ENCODE measurements around the gene SPTBN2. TPM values are rescaled to one million over a fixed set of nuclear protein-coding genes. Genes with fewer than 3 reads are reported as not detected.

The SPTBN2 gene
- total RNA-seq = 17.9 and 20.0 TPM in 2 replicates

DNA sequence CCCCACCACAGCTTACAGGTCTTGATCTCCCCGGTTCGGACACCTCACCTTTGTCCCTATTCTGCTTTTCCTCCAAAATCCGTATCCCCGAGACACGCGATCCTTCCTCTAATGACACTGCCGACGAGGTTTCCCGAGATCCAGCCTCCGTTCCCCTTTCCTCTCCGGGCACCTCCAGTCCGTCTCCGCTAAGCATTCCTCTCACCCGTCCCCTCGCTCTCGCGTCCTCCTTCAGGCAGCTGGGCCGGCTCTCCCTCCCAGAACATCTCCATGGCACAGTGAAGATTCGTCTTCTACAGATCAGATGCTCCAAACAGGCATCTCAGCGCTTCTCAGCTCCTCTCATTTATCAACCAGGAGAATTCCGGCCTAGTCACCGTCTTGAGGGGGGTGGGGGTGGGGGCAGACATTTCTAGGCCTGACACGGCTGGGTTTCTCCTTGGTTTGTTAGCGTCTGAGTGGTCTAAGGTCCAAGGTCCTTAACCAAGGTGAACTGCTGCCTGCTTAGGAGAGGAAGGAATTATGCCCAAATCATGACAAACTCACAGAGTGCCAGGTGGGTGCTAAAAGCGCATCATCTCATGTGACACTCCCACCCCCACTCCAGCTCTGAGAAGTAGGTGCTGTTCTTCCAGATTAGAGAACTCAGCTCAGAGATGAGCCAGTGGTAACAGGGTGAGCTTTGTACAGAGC is at the start of gene SPTBN2:
SPTBN2 (minus strand) TSS at position 524 of the 693 bp plus-strand sequence. CDS start 7,976 bp downstream, outside the sequence.
- no peak for DNase-seq (ENCODE audit: low read depth in 2 of 2)

DNA sequence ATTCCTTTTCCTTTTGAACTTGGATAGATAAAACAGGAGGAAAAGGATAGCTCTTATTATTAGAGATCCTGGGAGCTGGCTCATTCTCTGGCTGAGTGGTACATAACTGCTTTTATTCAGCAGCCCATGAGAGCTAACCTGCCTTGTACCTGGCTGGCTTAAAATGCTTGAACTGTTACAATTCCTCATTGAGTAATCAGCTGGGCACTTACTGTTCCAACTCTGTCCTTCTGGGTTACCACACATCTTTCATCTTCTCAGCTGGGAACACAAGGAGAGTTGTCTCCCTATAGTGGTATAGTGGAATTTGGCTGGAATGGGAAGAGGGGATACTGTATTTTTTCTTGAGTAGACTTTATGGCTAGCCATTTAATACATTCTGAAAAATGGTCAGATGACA is 39.8 kb upstream of the SPTBN2 start:
- DNase-seq (ENCODE audit: low read depth in 2 of 2) = no peak

DNA sequence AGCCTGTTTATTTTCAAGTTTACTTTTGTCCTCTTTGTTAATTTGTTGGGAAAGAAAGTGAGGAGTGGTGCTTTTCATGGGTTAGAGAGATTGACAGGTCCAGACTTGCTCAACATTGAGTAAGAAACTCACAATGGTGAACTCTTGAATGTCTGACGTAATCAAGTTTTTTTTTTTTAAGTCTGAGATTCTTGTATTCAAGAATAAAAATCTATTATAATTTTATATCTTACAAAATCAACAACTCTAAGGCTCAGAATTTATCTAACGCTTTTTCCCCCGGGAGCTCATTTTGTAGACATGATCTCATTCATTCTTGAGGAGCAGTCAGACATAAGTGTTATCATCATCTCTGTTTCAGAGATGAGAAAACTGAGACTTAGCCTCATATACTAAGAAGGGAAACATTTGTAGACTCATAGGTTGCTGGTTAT is 39.1 kb upstream of the SPTBN2 start:
- no peak for DNase-seq (ENCODE audit: low read depth in 2 of 2)

DNA sequence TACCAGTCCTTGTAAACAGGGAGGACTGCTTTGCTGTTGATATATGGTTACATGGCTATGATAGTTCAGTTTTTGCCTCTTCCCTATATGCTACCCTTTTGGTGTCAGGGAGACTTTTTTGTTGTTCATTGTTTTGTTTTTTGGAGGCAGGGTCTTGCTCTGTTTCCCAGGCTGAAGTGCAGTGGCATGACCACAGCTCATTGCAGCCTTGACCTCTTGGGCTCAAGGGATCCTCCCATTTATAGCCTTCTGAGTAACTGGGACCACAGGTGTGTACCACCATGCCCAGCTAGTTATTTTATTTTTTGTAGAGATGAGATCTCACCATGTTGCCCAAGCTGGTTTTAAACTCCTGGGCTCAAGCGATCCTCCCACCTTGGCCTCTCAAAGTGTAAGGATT is 38.6 kb upstream of the SPTBN2 start:
- DNase-seq (ENCODE audit: low read depth in 2 of 2) = no peak

DNA sequence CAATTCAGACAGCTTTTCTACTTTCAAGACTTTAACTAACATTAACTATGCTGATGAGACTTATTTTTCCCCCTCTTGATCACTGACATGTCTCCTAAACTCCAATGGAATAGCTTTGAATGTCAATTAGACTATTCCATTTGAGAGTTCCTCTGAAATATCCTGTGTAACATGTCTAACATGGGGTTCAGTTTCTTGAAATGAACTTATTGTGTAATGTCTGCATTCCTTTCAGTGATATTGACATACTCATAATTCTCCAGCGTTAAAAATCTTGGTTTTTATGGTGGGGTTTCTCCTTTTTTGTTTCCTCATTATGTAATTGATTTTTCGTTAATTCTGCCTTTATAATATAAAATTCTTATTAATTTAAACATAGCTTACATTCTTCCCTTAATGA is 37.7 kb upstream of the SPTBN2 start:
- DNase-seq (ENCODE audit: low read depth in 2 of 2) = no peak

DNA sequence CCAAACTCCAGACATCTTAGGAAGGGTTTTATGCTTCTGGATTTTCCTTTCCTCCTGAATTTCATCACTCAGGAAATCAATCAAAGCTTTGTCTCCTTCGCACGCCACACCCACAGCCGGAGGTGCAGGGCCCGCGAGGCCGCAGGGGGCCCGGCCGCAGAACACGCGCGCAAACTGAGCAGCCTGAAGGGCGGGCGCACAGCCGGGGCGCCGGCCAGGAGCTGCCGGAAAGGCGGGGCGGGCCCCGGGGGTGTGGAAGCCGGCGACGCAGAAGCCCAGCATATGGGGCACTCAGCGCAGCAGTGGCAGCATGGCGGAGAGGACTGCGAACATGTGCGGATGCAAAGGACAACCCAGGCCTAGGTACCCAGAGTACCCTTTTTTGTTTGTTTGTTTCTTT is 33.1 kb upstream of the SPTBN2 start:
- no peak for DNase-seq (ENCODE audit: low read depth in 2 of 2)

DNA sequence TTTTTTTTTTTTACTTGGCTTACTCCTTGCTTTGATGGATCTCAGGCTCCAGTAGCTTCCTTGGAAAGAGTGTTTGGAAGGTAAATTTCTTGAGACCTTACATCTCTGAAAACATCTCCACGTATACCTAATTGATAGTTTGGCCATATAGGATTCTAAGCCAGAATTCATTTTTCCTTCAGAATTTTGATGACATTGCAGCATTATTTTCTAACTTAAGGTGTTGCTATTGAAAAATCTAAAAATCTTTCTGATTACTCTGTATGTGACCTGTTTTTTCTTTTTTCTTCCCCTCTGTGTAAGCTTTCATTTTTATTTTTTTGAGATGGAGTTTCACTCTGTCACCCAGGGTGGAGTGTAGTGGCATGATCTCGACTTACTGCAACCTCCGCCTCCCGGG is 23.1 kb upstream of the SPTBN2 start:
- DNase-seq (ENCODE audit: low read depth in 2 of 2) = no peak

DNA sequence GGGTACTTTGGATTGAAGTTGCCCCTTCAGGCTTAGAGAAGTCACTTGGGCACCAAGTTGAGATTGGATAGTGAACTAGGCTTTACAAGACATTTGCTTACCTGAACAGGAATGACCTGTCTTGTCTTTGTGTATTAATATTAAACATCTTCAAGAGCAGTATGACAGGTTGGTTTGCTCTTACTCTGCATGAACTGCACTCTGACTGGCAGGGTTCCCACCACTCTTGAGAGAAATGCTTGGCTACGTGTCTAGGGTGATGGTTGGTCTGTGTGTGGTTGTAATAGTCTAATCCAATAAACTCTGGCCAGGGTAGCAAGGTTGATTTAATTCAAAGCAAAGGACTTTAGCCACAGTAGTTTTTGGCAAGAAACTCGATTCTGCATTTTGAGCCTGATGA is 20.1 kb upstream of the SPTBN2 start:
- no peak for DNase-seq (ENCODE audit: low read depth in 2 of 2)

DNA sequence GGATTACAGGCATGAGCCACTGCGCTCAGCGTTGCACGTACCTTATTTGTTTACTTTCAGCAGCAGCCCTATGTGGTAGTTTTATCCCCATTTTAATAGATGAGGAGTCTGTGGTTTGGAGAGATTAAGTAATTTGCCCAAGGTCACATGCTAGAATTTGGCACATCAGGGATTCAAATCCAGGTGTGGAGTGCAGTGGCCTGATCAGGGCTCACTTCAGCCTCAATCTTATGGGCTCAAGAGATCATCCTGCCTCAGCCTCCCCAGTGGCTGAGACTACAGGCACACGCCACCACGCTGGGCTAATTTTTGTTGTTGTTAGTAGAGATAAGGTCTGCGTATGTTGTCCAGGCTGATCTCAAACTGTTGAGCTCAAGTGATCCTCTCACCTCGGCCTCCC is 18.5 kb upstream of the SPTBN2 start:
- no peak for DNase-seq (ENCODE audit: low read depth in 2 of 2)

DNA sequence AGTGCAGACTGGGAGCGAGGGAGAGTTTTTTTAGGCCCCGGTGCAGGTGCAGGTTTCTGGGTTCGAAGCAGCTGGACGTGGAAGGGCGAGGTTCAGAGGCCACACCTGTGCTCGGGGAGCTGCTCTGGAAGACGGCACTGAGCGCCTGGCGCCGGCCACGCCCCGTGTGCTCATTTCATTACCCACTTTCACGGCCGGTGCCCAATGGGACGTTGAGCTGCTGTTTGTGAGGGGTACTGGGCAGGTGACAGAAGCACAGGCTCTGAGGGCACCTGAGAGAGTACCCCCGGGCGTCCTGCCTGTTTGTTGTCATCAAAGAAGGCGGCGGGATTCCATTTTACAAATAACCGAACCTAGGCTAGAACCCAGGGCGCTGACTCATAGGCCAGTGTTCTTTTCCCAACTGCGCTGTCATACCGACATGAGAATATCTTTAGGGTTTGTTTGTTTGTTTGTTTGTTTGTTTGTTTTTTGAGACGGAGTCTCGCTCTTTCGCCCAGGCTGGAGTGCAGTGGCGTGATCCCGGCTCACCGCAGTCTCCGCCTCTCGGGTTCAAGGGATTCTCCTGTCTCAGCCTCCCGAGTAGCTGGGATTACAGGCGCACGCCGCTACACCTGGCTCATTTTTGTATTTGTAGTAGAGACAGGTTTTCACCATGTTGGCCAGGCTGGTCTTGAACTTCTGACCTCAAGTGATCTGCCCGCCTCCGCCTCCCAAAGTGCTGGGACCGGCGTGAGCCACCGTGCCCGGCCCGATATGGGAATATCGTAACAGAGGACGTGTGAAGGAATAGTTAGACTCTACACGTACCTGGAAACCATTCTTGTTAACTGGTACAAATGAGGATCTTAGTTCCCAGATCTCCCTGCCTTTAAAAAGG is 16.6 kb upstream of the SPTBN2 start:
- peak in 1 of 2 donors; percentile 20 for DNase-seq (ENCODE audit: low read depth in 2 of 2)

DNA sequence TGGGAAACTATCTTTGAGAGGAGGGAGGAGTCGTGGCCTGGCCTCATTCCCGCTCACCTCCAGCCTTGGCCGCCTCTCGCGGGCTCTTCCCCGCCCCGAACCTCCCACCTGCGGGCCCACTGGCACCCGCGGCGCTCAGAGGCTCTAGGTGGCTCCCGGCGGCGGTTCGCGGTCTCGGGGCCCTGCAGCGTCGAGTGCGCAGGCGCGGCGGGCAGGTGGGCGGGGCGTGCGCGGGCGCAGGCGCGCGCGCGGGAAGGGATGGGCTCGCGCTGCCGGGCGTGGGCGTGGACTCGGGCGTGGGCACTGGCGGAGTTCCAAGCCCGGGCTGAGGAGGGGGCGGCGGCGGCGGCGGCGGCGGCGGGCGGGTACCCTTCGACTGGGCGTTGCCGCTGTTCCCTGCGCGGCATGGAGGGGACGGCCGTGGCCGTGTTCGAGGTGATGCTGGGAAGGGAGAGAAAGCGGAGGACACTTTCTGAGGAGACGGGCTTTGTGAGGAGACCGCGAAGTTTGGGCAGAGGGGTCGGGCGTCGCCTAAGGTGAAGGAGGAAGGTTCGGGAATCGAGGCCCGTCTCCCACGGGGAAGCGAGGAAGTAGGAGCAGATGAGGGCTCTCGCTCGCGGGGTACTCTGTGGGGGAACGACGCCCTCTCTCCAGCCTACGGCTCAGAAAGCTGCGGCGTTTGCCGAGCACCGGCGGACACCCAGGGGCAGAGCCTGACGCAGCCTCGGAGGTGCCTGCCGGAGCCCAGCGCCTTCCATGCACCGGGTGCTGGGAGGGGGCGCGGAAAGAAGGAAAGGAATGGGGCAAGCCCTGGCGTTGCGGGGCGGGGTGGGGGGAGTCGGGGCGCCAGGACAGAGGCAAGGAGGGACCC is 15.7 kb upstream of the SPTBN2 start:
- DNase-seq (ENCODE audit: low read depth in 2 of 2) = peak; percentile 76 to 84

DNA sequence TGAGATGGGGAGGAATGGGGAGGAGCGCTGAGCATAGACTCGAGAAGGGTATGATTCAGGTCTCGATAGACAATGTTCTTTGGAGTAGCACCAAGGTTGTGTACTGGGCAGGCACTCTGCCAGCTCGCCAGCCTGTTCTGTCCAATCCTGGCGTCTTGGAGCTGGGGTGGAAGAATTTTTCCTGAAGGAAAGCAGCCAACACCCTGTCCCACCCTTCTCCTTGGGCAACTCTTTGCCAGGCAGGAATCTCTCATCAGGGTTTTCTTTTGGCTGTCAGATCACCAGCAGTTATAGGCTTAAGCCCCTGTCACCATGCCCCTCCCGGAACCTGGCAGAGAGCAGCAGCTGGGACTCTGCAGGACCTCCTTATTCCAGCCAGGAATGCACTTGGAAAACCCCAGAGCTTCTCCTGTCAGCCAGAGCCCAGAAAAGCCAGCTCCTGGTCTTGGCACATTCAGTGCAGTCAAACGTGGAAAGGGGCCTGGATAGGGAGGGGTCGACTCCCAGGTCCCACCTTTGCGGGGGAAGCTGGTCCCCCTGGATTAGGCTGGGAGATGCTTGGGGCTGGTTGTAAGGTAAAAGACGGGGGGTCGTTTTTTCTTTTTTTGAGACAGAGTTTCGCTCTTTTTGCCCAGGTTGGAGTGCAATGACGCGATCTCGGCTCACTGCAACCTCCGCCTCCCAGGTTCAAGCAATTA is 14.4 kb upstream of the SPTBN2 start:
- no peak for DNase-seq (ENCODE audit: low read depth in 2 of 2)

DNA sequence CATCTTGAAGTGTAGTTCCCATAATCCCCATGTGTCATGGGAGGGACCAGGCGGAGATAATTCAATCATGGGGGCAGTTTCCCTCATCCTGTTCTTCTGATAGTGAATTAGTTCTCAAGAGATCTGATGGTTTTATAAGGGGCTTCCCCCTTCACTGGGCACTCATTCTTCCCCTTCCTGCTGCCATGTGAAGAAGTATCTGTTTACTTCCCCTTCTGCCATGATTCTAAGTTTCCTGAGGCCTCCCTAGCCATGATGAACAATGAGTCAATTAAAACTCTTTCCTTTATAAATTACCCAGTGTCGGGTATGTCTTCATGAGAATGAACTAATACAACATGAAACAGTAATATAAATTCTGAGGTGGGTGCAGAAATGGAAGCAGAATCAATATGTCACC is 12.1 kb upstream of the SPTBN2 start:
- no peak for DNase-seq (ENCODE audit: low read depth in 2 of 2)

DNA sequence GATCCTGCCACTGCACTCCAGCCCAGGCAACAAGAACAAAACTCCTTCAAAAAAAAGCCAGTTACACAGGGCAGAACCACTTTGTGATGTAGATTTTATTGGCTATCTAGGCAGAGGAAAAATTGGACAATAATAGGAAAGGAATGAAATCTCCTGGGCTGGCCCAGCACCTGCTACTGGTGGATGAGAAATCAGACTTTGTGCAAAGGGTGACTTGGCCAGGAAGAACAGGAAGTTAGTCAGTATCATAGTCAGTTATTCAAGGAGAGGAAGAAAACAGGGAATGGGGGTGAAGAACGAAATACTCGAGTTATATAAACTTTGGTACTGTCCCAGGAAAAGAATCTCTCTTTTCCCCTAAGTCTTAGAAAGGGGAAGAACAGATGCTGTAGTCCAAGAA is 11.0 kb upstream of the SPTBN2 start:
- peak in 1 of 2 donors; percentile 69 for DNase-seq (ENCODE audit: low read depth in 2 of 2)

DNA sequence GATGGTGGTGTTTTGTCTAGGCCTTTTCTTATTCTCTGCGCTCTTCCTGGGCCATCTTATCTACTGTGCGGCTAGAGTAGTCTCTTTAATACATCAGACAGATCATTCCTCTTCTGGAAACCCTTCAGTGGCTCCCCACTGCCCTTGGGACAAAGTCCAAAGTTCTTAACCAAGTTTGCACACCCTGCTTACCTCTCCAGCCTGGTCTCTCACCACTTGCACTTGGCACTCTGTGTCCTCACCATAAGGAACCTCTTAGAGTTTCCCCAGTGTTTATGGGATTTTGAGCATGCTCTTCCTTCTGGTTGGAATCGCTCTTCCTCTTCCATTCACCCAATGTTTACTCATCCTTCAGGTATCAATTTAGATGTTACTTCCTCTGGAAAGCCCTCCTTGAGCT is 5.2 kb upstream of the SPTBN2 start:
- DNase-seq (ENCODE audit: low read depth in 2 of 2) = no peak

DNA sequence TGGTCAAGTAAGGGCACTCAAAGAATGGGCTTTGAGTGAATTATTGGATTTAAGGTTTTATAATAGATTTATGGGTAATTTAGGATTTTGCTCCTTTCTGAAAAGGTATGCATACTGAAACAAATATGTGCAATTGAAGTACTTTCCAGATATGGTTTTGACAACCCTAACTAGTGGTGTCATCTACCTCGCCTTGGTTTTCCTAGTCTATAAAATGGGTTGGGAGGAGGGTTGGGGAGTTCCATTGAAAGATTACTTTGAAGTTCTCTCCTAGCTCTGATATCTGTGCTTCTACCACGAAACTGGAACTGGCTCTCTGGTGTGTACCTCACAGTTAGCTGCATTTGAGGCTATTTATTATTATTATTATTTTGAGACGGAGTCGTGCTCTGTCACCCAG is 431 bp upstream of the SPTBN2 start:
- no peak for DNase-seq (ENCODE audit: low read depth in 2 of 2)

DNA sequence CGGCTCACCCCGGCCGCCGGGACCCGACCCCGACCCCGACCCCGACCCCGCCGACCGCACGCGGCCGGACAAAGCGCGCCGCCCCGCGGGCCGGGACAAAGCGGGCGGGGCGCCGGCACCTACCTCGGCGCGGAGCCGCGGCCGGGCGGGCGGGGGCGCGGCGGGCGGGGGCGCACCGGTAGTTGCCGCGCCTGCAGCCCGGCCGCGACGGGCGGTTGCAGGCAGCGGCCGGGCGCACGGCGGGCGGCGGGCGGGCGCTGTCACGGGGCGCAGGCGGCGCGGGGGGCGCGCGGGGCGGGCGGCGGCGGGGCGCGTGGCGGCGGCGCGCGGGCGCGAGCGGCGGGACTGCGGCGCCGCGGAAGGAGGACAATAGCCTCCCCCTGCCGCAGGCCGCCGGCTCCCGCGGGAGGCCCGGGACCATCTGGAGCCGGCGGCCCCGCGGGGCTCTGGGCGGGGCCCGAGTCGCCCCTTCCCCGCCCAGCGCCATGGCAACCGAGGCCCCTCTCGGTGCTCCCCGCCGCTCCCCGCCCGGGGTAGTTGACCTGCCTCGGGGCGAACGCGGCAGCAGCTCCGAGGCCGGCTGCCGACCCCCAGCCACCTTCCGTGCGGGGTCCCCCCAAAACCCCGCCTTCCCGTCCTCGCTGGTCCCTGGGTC is 851 bp downstream of the SPTBN2 start:
- no peak for DNase-seq (ENCODE audit: low read depth in 2 of 2)

DNA sequence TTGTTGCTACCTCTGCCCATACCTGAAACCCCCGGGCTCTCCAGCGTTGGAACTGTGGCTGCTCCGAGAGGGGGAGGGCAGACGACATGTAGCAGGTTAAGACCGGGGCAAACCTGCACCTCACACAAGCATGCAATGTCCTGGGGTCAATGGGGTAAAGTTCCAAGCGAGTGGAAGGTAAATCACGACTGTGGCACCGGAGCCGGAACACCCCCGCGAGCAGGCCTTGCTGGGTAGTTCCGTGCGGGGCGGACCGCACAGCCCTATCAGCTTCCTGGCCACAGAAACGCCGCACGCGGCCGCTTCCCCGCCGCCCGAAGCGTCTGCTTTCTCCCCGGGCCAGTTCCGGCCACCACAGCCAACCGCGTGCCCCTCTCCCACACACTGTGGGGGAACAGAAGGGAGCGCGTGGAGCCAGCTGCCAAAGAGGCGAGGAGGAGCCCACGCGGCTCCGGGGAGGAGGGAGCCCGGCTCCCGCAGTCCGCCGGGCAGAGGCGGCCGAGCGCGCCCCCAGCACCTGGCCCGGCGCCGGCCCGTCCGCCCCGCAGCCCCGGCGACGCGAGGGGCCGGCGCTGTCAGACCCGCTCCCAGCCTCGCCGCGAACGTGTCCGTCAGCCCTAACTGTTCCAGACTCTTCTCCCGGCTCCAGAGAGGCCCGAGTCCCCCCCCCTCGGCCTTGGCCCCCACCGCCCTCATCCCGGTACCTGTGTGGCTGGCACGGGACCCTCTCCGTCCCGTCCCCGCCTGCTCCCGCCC is 1.6 kb downstream of the SPTBN2 start:
- DNase-seq (ENCODE audit: low read depth in 2 of 2) = peak; percentile 21 to 48

DNA sequence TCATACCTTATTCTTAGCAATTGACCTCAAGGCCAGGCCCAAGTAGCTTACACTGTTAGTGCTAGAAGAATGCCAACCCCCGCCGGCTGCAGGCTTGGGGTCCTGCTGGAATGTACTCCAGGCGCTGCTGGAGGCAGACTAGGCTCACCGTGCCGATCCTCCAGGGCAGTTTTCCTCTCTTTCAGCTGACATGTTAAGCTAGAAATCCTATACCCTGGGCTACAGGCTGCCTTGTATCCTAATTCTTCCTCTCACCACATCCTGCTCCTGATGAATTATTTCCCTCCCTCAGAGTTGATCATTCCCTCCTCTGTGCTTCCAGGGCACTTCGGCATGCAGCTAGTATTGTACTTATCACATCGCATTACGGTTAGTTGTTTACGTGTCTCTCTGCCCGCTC is 3.4 kb downstream of the SPTBN2 start:
- DNase-seq (ENCODE audit: low read depth in 2 of 2) = peak in 1 of 2 donors; percentile 11

DNA sequence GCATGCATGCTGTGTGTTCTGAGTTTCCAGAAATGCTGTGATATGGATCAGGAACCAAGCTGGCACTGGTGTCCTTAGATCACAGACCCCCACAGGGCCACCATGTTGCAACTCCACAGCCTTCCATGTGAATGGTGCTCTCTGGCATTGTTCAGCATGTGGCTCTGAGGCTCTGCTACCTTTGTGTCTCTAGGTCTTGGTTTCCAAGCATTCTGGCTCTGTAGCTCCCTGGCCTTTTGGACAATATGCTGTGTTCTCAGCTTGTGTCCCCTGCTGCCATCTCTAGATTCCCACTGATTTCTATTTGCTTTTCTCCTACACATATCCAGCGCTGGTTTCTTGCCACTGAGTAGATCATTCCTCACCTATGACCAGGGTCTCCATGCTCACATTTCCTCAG is 3.9 kb downstream of the SPTBN2 start:
- DNase-seq (ENCODE audit: low read depth in 2 of 2) = no peak
